Ectodermal cell (in vitro differentiated cells): Measurements from ENCODE around the gene UGT3A1.

Experiments
- H3K27ac ChIP-seq: 2 replicates; pipeline ENCODE4 v1.7.0; 2013; ENCODE audit warnings: mild to moderate bottlenecking, low read depth, low read length; ENCODE audit not compliant: insufficient read depth, poor library complexity, severe bottlenecking
- H3K27me3 ChIP-seq: 2 replicates; pipeline ENCODE4 v1.7.0; 2013; ENCODE audit warnings: mild to moderate bottlenecking, low read length; ENCODE audit not compliant: insufficient read depth, control insufficient read depth, poor library complexity, severe bottlenecking
- H3K36me3 ChIP-seq: one replicate; pipeline ENCODE4 v1.7.0; 2013; ENCODE audit warnings: low read length; ENCODE audit not compliant: control insufficient read depth, insufficient read depth
- H3K4me1 ChIP-seq: one replicate; pipeline ENCODE4 v1.7.0; 2013; ENCODE audit warnings: low read length; ENCODE audit not compliant: control insufficient read depth, insufficient read depth
- H3K4me3 ChIP-seq: 2 replicates; pipeline ENCODE4 v1.7.0; 2013; ENCODE audit warnings: low read depth, low read length, control low read depth; ENCODE audit not compliant: insufficient read depth
- H3K9me3 ChIP-seq: 2 replicates; pipeline ENCODE4 v1.7.0; 2013; ENCODE audit warnings: mild to moderate bottlenecking, low read length, moderate library complexity; ENCODE audit not compliant: control insufficient read depth
- whole genome bisulfite sequencing, 2 experiments: methylation state at CpG; one replicate each; pipeline ENCODE4 v1.1.7; 2013; ENCODE audit warnings: missing lambda C conversion rate in 2 of 2; 5-methylcytosine and 5-hydroxymethylcytosine counted together

Gene UGT3A1

GRCh38 chr5:35920890-35921289 is 70.3 kb downstream of the UGT3A1 start:
- Histone ChIP-seq H3K27ac (no peak overlapping the region), H3K4me1 (no peaks in the 10 kb centered on the region), H3K9me3 (no peaks in the 10 kb centered on the region), H3K27me3 (peaks cover 30% of the 10 kb centered on the region), H3K4me3 (no peak overlapping the region), H3K36me3 (no peaks in the 10 kb centered on the region)
- 76 to 78% methylated on average over 11 of the region's 11 CpGs for WGBS, 2 experiments

GRCh38 chr5:35919191-35919590 is 72.0 kb downstream of the UGT3A1 start:
- Histone ChIP-seq H3K4me3 (no peak overlapping the region), H3K36me3 (no peaks in the 10 kb centered on the region), H3K9me3 (no peaks in the 10 kb centered on the region), H3K27ac (no peak overlapping the region), H3K27me3 (peaks cover 13% of the 10 kb centered on the region), H3K4me1 (no peaks in the 10 kb centered on the region)
- WGBS, 2 experiments, result 77 to 87% methylated on average over 4 of the region's 4 CpGs

DNA sequence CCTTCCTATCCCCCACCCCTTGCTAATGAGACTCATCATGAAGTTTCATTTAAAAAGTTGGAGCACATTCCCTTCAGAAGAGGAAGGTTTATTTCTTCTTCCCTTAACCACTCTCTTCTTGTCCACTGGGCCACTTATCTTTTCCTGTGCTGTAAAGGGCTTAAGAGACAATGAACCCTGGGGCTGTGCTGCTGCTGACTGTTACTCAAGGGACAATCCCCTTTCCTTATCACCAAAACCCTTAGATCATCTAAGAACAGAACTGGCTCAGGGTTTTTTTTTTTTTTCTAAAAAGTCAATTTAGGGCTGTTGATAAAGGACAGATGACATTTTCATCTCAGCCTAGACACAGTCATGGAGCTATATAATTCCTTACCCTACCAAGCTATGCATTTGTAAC is 82.4 kb downstream of the UGT3A1 start:
- H3K4me3 ChIP-seq, result no peak overlapping the region
- no peak overlapping the region for H3K27ac ChIP-seq
- H3K4me1 ChIP-seq, result no peaks in the 10 kb centered on the region
- no peaks in the 10 kb centered on the region for H3K27me3 ChIP-seq
- H3K9me3 ChIP-seq, result no peaks in the 10 kb centered on the region
- no peaks in the 10 kb centered on the region for H3K36me3 ChIP-seq

GRCh38 chr5:35908228-35908627 is 83.0 kb downstream of the UGT3A1 start:
- no peaks in the 10 kb centered on the region for H3K9me3 ChIP-seq
- no peak overlapping the region for H3K27ac ChIP-seq
- H3K36me3 ChIP-seq, result no peaks in the 10 kb centered on the region
- H3K4me1 ChIP-seq, result no peaks in the 10 kb centered on the region
- 55 to 76% methylated on average over 1 of the region's 1 CpG for WGBS, 2 experiments
- H3K27me3 ChIP-seq, result no peaks in the 10 kb centered on the region
- no peak overlapping the region for H3K4me3 ChIP-seq

DNA sequence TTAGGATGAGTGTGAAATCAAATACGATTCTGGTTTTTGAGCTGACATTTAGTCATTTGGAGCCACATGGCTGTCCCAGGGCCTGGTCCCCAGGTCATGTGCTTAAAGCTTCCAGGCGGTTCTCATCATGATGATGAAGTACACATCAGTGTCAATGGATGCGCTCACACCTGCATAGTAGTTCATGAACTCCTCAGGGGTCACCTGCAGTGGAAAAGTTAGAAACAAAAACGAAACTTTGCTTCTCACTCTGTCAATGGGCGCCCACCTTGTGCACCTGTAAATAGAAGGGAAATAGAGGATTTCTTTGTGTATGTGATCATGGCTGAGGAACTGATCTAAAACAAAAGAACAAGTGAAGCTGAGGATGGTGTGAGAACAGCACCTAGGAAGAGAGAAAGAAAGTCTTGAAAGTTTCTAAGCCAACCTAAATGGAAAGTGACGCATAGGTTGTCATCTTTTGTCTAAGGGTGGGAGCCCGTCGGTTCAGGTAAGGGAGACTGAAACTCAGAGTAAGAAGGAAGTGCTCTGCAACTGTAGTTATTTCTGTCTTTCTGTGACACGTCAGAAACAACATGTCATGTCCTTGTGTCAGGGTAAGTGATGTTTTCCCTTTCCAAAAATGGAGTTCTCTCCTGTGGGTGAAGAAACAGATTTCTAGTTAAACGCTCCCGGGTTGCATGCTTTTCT is 86.6 kb downstream of the UGT3A1 start:
- no peaks in the 10 kb centered on the region for H3K36me3 ChIP-seq
- H3K9me3 ChIP-seq, result no peaks in the 10 kb centered on the region
- no peak overlapping the region for H3K27ac ChIP-seq
- H3K4me3 ChIP-seq, result no peak overlapping the region
- no peaks in the 10 kb centered on the region for H3K27me3 ChIP-seq
- WGBS, 2 experiments, result 86 to 92% methylated on average over 11 of the region's 11 CpGs
- H3K4me1 ChIP-seq, result no peaks in the 10 kb centered on the region

GRCh38 chr5:35903631-35904203 is 87.5 kb downstream of the UGT3A1 start:
- H3K27ac ChIP-seq, result no peak overlapping the region
- no peaks in the 10 kb centered on the region for H3K4me1 ChIP-seq
- no peak overlapping the region for H3K4me3 ChIP-seq
- H3K9me3 ChIP-seq, result no peaks in the 10 kb centered on the region
- no peaks in the 10 kb centered on the region for H3K36me3 ChIP-seq
- 95 to 97% methylated on average over 6 of the region's 6 CpGs for WGBS, 2 experiments
- H3K27me3 ChIP-seq, result no peaks in the 10 kb centered on the region

DNA sequence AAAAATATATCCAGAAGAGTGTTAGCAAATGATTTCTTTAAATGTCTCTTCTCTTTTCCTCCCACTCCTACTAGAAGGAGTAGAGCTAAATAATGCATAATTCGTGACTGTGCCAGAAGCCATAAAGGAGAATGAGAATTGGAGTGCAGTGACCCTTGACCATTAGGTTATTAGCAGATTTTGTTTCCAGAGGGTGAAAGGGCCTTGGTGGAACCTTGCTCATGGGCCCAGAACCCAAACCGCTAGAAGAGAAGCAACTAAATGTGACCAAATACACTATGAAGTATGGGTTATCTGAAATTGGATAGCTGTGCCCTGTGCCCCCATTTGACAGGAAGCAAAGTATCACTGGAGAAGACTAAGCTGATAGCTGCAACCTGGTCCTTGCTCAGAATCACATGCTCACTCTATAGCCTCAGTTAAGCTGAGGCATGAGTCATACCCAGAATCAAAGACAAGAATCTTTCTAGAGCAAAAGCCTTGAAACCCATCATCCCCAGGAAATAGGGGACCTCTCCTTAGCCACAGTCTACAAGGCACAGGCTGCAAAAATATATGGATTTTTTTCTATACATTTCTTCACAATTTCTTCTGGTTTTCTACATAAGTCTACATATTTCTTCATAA is 89.0 kb downstream of the UGT3A1 start:
- Histone ChIP-seq H3K4me1 (no peaks in the 10 kb centered on the region), H3K27ac (no peak overlapping the region), H3K36me3 (no peaks in the 10 kb centered on the region), H3K27me3 (no peaks in the 10 kb centered on the region), H3K9me3 (no peaks in the 10 kb centered on the region), H3K4me3 (no peak overlapping the region)
- WGBS, 2 experiments, result 88 to 93% methylated on average over 2 of the region's 2 CpGs
